GM18951 (cell line): ENCODE data around the gene CIROP.

Source experiments
- POLR2A ChIP-seq: IDR thresholded peaks from 4 replicates; pipeline ENCODE4 v1.6.1; 2011; ENCODE audit warnings: mild to moderate bottlenecking; ENCODE audit not compliant: insufficient read length, insufficient read depth; ENCODE audit errors: extremely low read depth
- in situ Hi-C: fragments of 300-500 bp; cut with MboI; formaldehyde crosslinking; loops from one replicate; pipeline ENCODE4 v1.12.0; 2022; ENCODE audit warnings: low sequenced_read_pairs, mixed read lengths, inconsistent platforms; ENCODE audit not compliant: unreplicated experiment

Gene CIROP

GRCh38 chr14:23141706-23142444 lies 37.1 kb upstream of the CIROP start:
- TF ChIP-seq POLR2A, result no peak
- in situ Hi-C loops, result no loop called here

- in situ Hi-C loops, result no loop called here
- no peak for TF ChIP-seq POLR2A
These were observed 35.6 kb upstream of the CIROP start for GRCh38 chr14:23140371-23140770.

GRCh38 chr14:23139874-23140273 lies 35.1 kb upstream of the CIROP start:
- in situ Hi-C loops, result no loop called here
- TF ChIP-seq POLR2A, result no peak

DNA sequence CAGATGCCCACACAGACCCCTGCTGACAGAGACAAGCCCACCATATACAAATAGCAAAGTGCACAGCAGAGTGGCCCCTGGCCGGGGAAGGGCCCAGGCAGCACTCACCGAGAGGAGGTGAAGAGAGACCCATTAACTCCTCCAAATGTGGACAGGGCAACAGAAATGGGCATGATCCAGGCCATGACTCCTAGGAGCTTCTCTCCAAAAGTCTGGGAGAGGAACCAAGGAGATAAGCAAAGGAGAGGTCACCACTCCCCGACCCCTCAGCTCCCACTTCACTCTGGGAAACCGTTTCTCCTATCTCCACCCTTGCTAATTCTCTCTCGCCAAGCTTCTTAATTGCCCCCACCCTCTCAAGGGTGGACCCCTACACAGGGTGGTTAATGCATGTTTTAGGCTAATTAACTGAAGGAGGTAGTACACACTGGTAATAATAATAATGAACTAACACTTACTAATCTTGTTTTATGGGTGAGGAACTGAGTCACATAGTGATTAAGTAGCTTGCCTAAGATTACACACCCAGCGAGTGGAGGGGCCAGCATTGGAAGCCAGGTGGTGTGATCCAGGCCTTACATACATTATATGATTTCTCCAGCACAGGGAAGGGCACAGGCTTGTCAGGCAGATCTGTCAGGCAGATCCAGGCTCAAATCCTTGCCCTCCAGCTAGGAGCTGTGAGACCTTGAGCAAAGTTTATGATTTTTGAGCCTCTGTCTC lies 33.2 kb upstream of the CIROP start:
- no peak for TF ChIP-seq POLR2A
- in situ Hi-C loops, result no loop called here

DNA sequence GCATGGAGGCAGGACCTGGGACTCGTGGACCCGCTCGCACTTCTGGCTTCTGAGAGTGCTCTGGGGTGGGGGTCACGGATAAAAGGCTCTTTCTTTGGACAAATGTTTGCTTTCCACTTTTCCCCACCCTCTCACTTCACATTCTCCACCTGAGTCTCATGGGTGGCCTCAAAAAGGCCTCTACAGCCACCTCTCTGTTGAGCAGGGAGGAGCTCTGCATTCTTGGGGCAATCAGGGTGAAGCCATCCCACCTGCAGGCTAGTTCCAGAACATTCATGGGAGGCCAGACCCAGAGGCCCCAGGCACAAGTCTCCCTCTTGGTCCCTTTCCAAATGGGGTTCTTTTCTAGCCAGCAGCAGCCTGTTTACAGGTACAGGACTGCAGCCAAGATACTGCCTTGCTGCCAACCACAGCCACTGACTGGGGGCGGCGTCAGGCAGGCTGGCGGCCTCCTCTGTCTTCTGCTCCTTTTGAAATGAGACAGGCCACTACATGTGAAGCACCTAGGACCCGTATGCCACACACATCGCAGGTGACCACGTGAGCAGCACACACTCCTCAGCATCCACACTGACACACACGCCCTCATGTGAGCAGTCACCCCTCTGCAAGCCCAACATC lies 32.5 kb upstream of the CIROP start:
- in situ Hi-C loops, result no loop called here
- TF ChIP-seq POLR2A, result no peak

GRCh38 chr14:23136566-23137133 lies 31.9 kb upstream of the CIROP start:
- no peak for TF ChIP-seq POLR2A
- in situ Hi-C loops, result no loop called here

- no peak for TF ChIP-seq POLR2A
- in situ Hi-C loops, result no loop called here
These were observed 28.2 kb upstream of the CIROP start for GRCh38 chr14:23132970-23133369.

- TF ChIP-seq POLR2A, result no peak
- in situ Hi-C loops, result no loop called here
These were observed 26.7 kb upstream of the CIROP start for GRCh38 chr14:23131482-23131881.

- in situ Hi-C loops, result no loop called here
- TF ChIP-seq POLR2A, result no peak
These were observed 26.1 kb upstream of the CIROP start for GRCh38 chr14:23130871-23131270.

- in situ Hi-C loops, result loop anchor here (10.0 kb wide), 1 partner anchor 55 kb away; the partner anchor contains the start of gene SLC7A8
- no peak for TF ChIP-seq POLR2A
These were observed 25.0 kb upstream of the CIROP start for GRCh38 chr14:23129759-23130316.

GRCh38 chr14:23128969-23129758 lies 24.4 kb upstream of the CIROP start:
- in situ Hi-C loops, result loop anchor here (10.0 kb wide), 1 partner anchor 56 kb away; the partner anchor contains the start of gene SLC7A8
- no peak for TF ChIP-seq POLR2A

DNA sequence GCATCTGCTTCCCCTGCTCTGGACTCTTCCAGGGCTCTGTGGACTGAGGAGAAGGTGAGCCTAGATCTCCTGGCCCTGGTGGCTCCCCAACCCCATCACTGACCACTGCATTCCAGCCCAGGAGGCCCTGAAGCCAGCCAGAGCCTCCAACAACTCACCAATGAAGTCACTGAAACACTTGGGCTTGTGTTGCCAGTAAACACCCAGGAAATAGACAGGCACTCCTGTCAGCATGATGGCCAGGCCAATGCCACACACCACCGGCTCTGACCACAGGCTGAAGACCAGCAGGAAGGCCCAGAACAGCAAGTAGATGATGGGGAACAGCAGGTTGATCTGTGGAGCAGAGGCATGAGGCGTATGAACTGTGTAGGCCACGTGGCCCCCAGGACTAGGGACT lies 23.1 kb upstream of the CIROP start:
- TF ChIP-seq POLR2A, result no peak
- in situ Hi-C loops, result loop anchor here (10.0 kb wide), 1 partner anchor 57 kb away; the partner anchor contains the start of gene SLC7A8
